Gastrocnemius medialis (tissue), 4 donors: Measurements from ENCODE around the gene PID1. TPM values are rescaled to one million over a fixed set of nuclear protein-coding genes. Genes with fewer than 3 reads are reported as not detected.

Experiments
- ATAC-seq, 2 donors: fragments of 150-250 bp; one replicate each; pipeline ENCODE4 v1.9.1; 2016
- DNase-seq, 2 donors: peaks; one replicate each; pipeline ENCODE4 v3.0.0-alpha.2; 2019
- H3K27ac ChIP-seq, 4 donors: fragments of 200-600 bp; sonication (generic); 1 replicate in 1 of 4; 2 replicates in 3 of 4; pipeline ENCODE4 v1.5.1; 2016 to 2018; ENCODE audit warnings: mild to moderate bottlenecking in 2 of 4, moderate library complexity in 1 of 4
- H3K27me3 ChIP-seq, 3 donors: fragments of 200-600 bp; sonication (generic) in 2 of 3; 1 replicate in 1 of 3; 2 replicates in 2 of 3; pipeline versions ENCODE4 v1.5.1 to v1.6.0; 2016 to 2019; ENCODE audit warnings: mild to moderate bottlenecking in 1 of 3, moderate library complexity in 1 of 3
- H3K36me3 ChIP-seq, 2 donors: fragments of 200-600 bp; sonication (generic) in 1 of 2; one replicate each; pipeline ENCODE4 v1.5.1; 2017 to 2018
- H3K4me1 ChIP-seq, 2 donors: fragments of 200-600 bp; sonication (generic) in 1 of 2; one replicate each; pipeline ENCODE4 v1.5.1; 2016 to 2017; ENCODE audit warnings: mild to moderate bottlenecking in 2 of 2
- H3K4me3 ChIP-seq, 4 donors: fragments of 200-600 bp; sonication (generic) in 3 of 4; 1 replicate in 1 of 4; 2 replicates in 3 of 4; pipeline ENCODE4 v1.5.1; 2016 to 2019; ENCODE audit warnings: mild to moderate bottlenecking in 2 of 4
- H3K9me3 ChIP-seq, 3 donors: fragments of 200-600 bp; sonication (generic) in 2 of 3; 1 replicate in 1 of 3; 2 replicates in 2 of 3; pipeline ENCODE4 v1.5.1; 2016 to 2019
- POLR2A ChIP-seq, 2 donors: fragments of 450-650 bp; IDR thresholded peaks; one replicate each; pipeline ENCODE4 v1.6.1; 2017; ENCODE audit warnings: antibody characterized with exemption in 2 of 2, mild to moderate bottlenecking in 2 of 2, moderate library complexity in 2 of 2
- in situ Hi-C, 4 donors: fragments of 200-750 bp; cut with MboI; loops; one replicate each; pipeline versions ENCODE4 v1.15.0 to v1.8.0; 2017; ENCODE audit warnings: low sequenced_read_pairs in 4 of 4
- intact Hi-C: fragments of 100-400 bp; cut with DNase I; formaldehyde crosslinking; loops from one replicate; pipeline ENCODE4 v1.15.1; 2023; ENCODE audit warnings: low total_unique reads
- total RNA-seq, 4 donors: library from RNA; depleted of rRNA; stranded (reverse); fragments of >200 nt; gene quantifications; one replicate each; pipeline versions ENCODE4 v1.1.0 to v1.2.3, GENCODE V29; 2016
- TF ChIP-seq, protein P1 (sequence below), 5 experiments: fragments of 450-650 bp in 3 of 5; fragments of 200-600 bp in 2 of 5; sonication (generic) in 2 of 5; IDR thresholded peaks in 4 of 5; conservative IDR thresholded peaks in 1 of 5; 1 replicate in 4 of 5; 2 replicates in 1 of 5; pipeline ENCODE4 v1.5.1; 2016 to 2019; ENCODE audit warnings: antibody characterized with exemption in 5 of 5, mild to moderate bottlenecking in 3 of 5, moderate library complexity in 3 of 5

Gene PID1
- total RNA-seq, 4 donors from 2014 or later = 11.3 to 24.3 (median 19.5) TPM

DNA sequence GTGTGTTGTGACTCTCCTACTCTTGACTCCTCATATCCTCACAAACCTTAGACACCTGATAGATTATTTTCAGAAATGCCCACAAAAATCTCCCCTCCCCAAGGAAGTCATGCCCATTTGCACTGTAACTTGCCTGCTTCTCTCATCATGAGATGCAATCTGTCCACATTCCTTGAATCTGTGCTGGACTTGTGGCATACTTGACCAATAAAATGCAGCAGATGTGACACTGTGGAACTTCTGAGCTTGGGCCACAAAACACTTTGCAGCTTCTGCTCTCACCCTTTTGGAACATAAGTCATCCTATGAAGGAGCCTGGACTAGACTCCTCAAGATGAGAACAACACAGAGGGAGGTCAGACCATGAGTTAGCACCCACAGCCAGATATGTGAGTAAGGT is 4.4 kb upstream of the PID1 start:
- Histone ChIP-seq H3K9me3 (no peaks in the 10 kb centered on the region), H3K4me3 (no peak overlapping the region), H3K36me3 (no peaks in the 10 kb centered on the region), H3K27ac (no peak overlapping the region), H3K4me1 (peaks cover 0 to 3% of the 10 kb centered on the region in 2 donors), H3K27me3 (no peaks in the 10 kb centered on the region)
- ATAC-seq (no peak), DNase-seq (no peak)
- intact Hi-C loops (loop anchor here (10.0 kb wide), 2 partner anchors 309 to 581 kb away; no protein-coding TSS in a partner anchor), in situ Hi-C loops (loop anchor here in 3 of 4 donors (5.0 to 10.0 kb wide), 4 partner anchors 141 to 601 kb away; no protein-coding TSS in a partner anchor)
- TF ChIP-seq, protein P1, sequence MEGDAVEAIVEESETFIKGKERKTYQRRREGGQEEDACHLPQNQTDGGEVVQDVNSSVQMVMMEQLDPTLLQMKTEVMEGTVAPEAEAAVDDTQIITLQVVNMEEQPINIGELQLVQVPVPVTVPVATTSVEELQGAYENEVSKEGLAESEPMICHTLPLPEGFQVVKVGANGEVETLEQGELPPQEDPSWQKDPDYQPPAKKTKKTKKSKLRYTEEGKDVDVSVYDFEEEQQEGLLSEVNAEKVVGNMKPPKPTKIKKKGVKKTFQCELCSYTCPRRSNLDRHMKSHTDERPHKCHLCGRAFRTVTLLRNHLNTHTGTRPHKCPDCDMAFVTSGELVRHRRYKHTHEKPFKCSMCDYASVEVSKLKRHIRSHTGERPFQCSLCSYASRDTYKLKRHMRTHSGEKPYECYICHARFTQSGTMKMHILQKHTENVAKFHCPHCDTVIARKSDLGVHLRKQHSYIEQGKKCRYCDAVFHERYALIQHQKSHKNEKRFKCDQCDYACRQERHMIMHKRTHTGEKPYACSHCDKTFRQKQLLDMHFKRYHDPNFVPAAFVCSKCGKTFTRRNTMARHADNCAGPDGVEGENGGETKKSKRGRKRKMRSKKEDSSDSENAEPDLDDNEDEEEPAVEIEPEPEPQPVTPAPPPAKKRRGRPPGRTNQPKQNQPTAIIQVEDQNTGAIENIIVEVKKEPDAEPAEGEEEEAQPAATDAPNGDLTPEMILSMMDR (IDR thresholded peaks at IDR 0.05 in 4 of 5, conservative IDR thresholded peaks at IDR 0.05 in 1 of 5) = no peak
- TF ChIP-seq POLR2A (IDR thresholded peaks at IDR 0.05) = no peak

GRCh38 chr2:229273723-229274338 is 2.7 kb upstream of the PID1 start:
- Histone ChIP-seq H3K36me3 (no peaks in the 10 kb centered on the region), H3K27ac (peak overlapping the region in 1 of 4 donors; percentile 54), H3K4me3 (peak overlapping the region in 3 of 4 donors; percentile 26 to 42 (median 34)), H3K4me1 (peaks cover 0 to 3% of the 10 kb centered on the region in 2 donors), H3K9me3 (no peaks in the 10 kb centered on the region), H3K27me3 (no peaks in the 10 kb centered on the region)
- TF ChIP-seq POLR2A (IDR thresholded peaks at IDR 0.05) = no peak
- TF ChIP-seq, protein P1 (IDR thresholded peaks at IDR 0.05 in 4 of 5, conservative IDR thresholded peaks at IDR 0.05 in 1 of 5) = peak in 4 of 5 experiments; percentile 18 to 67 (median 48)
- DNase-seq (peak in 1 of 2 donors; percentile 13), ATAC-seq (peak; percentile 75 to 81)
- intact Hi-C loops = loop anchor here (1.0 to 10.0 kb wide), 3 partner anchors 141 to 579 kb away; no protein-coding TSS in a partner anchor
- in situ Hi-C loops = loop anchor here in 3 of 4 donors (10.0 kb wide), 3 partner anchors 139 to 599 kb away; no protein-coding TSS in a partner anchor

DNA sequence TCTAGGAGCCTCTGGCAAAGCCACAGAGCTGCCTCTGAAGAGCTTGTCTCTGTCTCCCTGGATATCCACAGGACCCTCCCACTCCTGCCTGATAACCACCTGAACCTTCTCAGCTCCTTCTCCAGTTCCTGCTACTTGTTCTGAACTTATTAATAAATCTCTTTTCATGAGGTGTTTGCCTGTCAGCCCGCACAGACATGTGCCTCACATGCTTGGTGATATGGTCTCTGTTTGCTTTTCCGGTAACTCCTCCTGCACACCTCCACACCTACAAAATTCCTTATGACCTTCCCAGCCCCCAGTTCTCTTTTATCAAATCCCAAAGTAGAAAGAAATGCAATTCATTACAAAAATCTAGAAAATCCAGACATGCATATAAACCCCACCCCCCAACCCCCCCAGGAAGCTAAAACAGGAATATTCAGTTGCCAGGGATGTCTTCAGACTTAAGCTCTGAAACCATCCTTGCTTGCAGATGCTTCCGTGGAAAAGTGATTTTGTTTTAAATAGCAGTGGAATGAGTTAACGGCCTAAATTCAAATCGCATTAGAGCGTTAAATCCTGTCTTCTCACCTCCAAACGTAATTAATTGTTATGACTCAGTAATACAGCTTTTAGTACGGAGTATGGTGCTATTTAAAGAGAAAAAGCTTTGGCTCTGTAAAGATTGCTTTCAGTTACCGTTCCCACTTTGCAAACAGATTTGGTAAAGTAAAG is 2.1 kb upstream of the PID1 start:
- Histone ChIP-seq H3K36me3 (no peaks in the 10 kb centered on the region), H3K9me3 (no peaks in the 10 kb centered on the region), H3K27me3 (no peaks in the 10 kb centered on the region), H3K27ac (peak overlapping the region in 1 of 4 donors; percentile 54), H3K4me3 (peak overlapping the region in 3 of 4 donors; percentile 26 to 42 (median 34)), H3K4me1 (peaks cover 0 to 3% of the 10 kb centered on the region in 2 donors)
- in situ Hi-C loops (loop anchor here in 3 of 4 donors (10.0 kb wide), 3 partner anchors 138 to 598 kb away; no protein-coding TSS in a partner anchor), intact Hi-C loops (loop anchor here (1.0 to 10.0 kb wide), 3 partner anchors 140 to 578 kb away; no protein-coding TSS in a partner anchor)
- DNase-seq (no peak), ATAC-seq (no peak)
- TF ChIP-seq POLR2A (IDR thresholded peaks at IDR 0.05) = no peak
- TF ChIP-seq, protein P1 (IDR thresholded peaks at IDR 0.05 in 4 of 5, conservative IDR thresholded peaks at IDR 0.05 in 1 of 5) = no peak

- no peak for ATAC-seq
- Histone ChIP-seq H3K27ac (peak overlapping the region; percentile 70 to 83 (median 76)), H3K27me3 (no peaks in the 10 kb centered on the region), H3K4me1 (peaks cover 0 to 3% of the 10 kb centered on the region in 2 donors), H3K4me3 (peak overlapping the region; percentile 37 to 66 (median 62)), H3K9me3 (no peaks in the 10 kb centered on the region), H3K36me3 (no peaks in the 10 kb centered on the region)
- DNase-seq = no peak
- in situ Hi-C loops = loop anchor here in 3 of 4 donors (10.0 kb wide), 3 partner anchors 135 to 595 kb away; no protein-coding TSS in a partner anchor
- TF ChIP-seq, protein P1 (IDR thresholded peaks at IDR 0.05 in 4 of 5, conservative IDR thresholded peaks at IDR 0.05 in 1 of 5) = no peak
- no peak for TF ChIP-seq POLR2A (IDR thresholded peaks at IDR 0.05)
- intact Hi-C loops = loop anchor here (10.0 kb wide), 2 partner anchors 315 to 575 kb away; no protein-coding TSS in a partner anchor
Measured at GRCh38 chr2:229269941-229270340, 1.1 kb downstream of the PID1 start.
